Measurements from ENCODE around the gene MCC. TPM values are rescaled to one million over a fixed set of nuclear protein-coding genes. Genes with fewer than 3 reads are reported as not detected.

The MCC gene
- total RNA-seq, 1 donor from 2014 or later = 1.1 TPM

DNA sequence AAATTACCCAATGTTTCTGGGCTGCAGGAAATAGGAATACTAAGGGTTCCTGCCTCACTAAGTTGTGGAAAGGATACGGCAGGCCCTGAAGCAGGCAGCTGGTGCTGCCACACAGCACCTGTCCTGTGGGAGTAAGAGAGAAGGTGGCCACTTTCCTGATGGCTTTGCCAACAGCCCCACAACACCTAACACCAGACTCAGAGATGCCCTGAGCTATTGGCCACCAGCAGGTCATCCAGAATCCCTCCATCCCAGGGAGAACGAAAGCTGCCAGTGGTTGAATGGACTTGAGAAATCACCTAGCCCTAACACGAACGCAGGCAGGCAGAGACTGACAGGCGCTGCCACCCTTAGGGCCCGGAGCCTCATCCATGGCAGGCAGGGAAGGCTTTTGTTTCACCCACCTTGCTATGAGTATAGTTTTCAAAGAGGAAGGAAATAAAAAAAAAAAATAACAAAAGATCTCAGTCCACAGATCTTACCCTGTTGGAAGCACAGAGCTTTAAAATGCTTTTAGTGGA lies 429.5 kb downstream of the MCC start:
- intact Hi-C loops (cut with micrococcal nuclease) = no loop called here
- no peak overlapping the region for H3K27ac Mint-ChIP-seq
- DNase-seq = no peak
- H3K27me3 Mint-ChIP-seq = no peaks in the 10 kb centered on the region
- H3K9me3 Mint-ChIP-seq = no peaks in the 10 kb centered on the region
- H3K4me3 Mint-ChIP-seq = no peak overlapping the region
- no peaks in the 10 kb centered on the region for H3K36me3 Mint-ChIP-seq (ENCODE audit: low read depth)
- peaks cover 21% of the 10 kb centered on the region for H3K4me1 Mint-ChIP-seq

DNA sequence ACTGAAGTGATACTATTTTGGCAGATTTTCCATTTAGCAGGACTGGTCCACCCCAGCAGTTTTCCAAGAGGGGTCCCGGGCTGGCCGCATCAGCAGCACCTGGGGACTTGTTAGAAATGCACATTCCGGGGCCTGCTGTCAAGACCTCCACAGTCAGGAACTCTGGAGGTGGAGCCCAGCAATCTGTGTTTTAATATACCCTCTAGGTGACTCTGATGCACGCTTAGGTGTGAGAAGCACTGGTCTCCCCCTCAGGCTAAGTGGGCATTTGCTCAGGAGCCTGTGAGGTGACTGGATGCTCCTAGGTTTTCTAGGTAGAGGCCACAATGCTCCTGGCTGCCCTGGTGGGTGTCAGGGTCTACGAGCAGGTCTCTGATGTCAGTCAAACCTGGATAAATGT lies 430.0 kb downstream of the MCC start:
- Mint-ChIP-seq H3K4me1 (peaks cover 19% of the 10 kb centered on the region), H3K36me3 (ENCODE audit: low read depth) (no peaks in the 10 kb centered on the region), H3K4me3 (no peak overlapping the region), H3K27me3 (no peaks in the 10 kb centered on the region), H3K9me3 (no peaks in the 10 kb centered on the region), H3K27ac (no peak overlapping the region)
- no peak for DNase-seq
- intact Hi-C loops (cut with micrococcal nuclease) = no loop called here

DNA sequence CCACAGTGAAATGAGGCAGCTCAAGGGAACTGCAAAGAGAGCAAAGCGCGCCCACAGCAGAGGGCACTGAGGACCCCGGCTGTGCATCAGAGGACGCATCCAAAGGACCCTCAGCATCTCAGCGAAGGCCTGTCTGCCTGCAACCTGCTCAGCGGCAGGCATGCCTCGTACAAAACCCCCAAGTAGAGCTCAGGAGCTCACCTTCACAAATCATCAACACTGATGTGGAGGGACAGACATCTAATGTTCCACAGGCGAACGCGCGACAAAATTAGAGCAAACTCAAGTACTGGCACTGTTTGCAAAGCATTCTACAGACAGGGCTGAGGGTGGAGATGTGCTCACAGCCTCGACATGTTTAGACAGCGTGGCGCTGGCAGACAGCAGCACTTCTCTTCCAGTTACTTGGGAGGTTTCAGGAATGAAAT lies 430.7 kb downstream of the MCC start:
- intact Hi-C loops (cut with micrococcal nuclease) = no loop called here
- Mint-ChIP-seq H3K4me3 (no peak overlapping the region), H3K9me3 (no peaks in the 10 kb centered on the region), H3K27ac (no peak overlapping the region), H3K36me3 (ENCODE audit: low read depth) (no peaks in the 10 kb centered on the region), H3K27me3 (no peaks in the 10 kb centered on the region), H3K4me1 (peaks cover 14% of the 10 kb centered on the region)
- no peak for DNase-seq

DNA sequence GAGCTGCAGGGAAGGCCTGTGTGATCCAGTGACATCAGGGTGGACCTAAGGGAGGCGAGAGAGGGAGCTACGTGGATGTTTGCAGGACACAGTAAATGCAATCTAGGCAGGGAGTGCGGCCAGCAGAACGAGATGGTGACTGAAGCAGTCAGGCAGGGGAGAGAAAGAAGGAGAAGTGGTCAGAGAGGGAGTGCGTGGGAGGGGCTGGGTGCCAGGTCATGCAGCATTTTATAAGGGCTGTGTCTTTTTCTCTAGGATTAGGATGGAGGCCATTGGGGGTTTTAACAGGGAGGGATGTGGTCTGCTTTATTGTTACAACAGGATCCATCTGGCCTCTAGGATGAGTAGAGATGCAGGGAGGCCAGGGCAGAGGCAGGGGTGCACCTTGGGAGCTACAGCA lies 431.3 kb downstream of the MCC start:
- Mint-ChIP-seq H3K4me1 (peaks cover 9% of the 10 kb centered on the region), H3K27me3 (no peaks in the 10 kb centered on the region), H3K4me3 (no peak overlapping the region), H3K36me3 (ENCODE audit: low read depth) (no peaks in the 10 kb centered on the region), H3K27ac (no peak overlapping the region), H3K9me3 (no peaks in the 10 kb centered on the region)
- intact Hi-C loops (cut with micrococcal nuclease) = no loop called here
- no peak for DNase-seq

DNA sequence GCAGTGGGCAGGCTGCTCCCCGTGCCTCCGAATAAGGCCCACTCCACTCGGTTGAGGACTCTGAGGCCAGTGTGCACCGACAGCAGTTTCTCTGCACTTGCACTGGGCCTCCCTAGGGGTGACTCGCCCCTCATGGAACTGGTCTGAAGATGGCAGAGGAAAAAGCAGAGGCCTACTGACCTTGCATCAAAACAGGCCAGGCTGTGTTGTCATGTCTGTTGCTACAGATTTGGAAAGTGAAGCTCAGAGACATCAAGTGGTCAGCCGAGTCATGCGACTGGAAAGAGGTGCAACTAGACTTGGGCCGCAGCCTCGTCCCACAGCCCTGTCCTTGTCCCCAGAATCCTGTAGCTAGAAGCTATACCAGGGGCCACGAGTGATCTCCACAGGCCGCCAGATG lies 433.4 kb downstream of the MCC start:
- intact Hi-C loops (cut with micrococcal nuclease) = no loop called here
- Mint-ChIP-seq H3K9me3 (no peaks in the 10 kb centered on the region), H3K4me3 (no peak overlapping the region), H3K27me3 (no peaks in the 10 kb centered on the region), H3K4me1 (peaks cover 21% of the 10 kb centered on the region), H3K36me3 (ENCODE audit: low read depth) (no peaks in the 10 kb centered on the region), H3K27ac (no peak overlapping the region)
- no peak for DNase-seq

DNA sequence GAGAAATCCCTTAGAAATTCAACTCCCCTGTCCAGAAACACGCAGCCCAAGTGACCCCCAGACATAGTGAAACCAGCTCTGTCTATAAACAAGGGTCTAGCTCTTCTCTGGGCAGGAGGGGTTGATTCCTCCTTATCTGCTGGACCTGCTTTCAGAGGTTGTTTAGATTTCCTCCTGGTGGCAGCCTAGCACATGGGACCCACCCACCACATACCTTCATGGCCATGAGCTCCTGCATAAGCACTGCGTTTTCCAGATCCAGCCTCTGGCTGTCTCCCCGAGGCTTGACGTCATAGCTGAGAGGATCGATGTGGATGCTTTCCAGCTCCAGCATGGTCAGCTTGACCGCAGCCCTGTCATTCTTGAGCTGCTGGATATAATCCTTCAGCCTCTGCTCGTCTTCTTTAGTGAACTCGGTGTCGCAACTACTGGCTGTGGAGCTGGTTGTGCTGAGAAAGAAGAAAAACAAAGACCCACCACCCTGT lies 434.7 kb downstream of the MCC start:
- no peak for DNase-seq
- Mint-ChIP-seq H3K4me1 (peaks cover 23% of the 10 kb centered on the region), H3K4me3 (no peak overlapping the region), H3K27me3 (no peaks in the 10 kb centered on the region), H3K36me3 (ENCODE audit: low read depth) (no peaks in the 10 kb centered on the region), H3K27ac (no peak overlapping the region), H3K9me3 (no peaks in the 10 kb centered on the region)
- intact Hi-C loops (cut with micrococcal nuclease) = no loop called here

- peaks cover 25% of the 10 kb centered on the region for H3K4me1 Mint-ChIP-seq
Observed at GRCh38 chr5:113052041-113052795, 436.0 kb downstream of the MCC start.

GRCh38 chr5:113050721-113051382 lies 437.4 kb downstream of the MCC start:
- Mint-ChIP-seq H3K27me3 (no peaks in the 10 kb centered on the region), H3K4me1 (peaks cover 24% of the 10 kb centered on the region), H3K9me3 (no peaks in the 10 kb centered on the region), H3K27ac (peak overlapping the region; percentile 55), H3K4me3 (peak overlapping the region; percentile 17), H3K36me3 (ENCODE audit: low read depth) (no peaks in the 10 kb centered on the region)
- intact Hi-C loops (cut with micrococcal nuclease) = no loop called here
- peak; percentile 74 for DNase-seq

More at GRCh38 chr5:113052041-113052795, 436.0 kb downstream of the MCC start:
- Mint-ChIP-seq H3K36me3 (ENCODE audit: low read depth) (no peaks in the 10 kb centered on the region), H3K4me3 (no peak overlapping the region), H3K27ac (no peak overlapping the region), H3K27me3 (no peaks in the 10 kb centered on the region), H3K9me3 (no peaks in the 10 kb centered on the region)
- DNase-seq = no peak
- intact Hi-C loops (cut with micrococcal nuclease) = no loop called here

DNA sequence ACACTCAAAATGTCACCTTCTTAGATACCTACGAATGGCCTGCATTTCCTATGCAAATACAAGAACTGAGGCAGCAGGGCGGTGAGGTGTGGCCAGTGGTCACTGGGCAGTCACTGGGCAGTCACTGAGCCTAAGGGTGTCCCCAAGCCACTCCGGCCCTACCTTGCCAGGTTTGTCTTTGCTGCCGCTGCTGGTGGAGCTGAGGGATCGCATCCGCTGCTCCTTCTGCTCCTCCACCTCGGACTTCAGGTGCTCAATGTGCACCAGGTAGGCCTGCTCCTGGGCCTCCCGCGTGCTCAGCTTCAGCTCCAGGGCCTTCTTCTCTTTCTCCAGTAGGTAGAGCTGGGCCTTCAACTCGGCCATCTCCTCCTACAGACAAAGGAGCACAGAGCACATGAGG lies 439.3 kb downstream of the MCC start:
- intact Hi-C loops (cut with micrococcal nuclease) = no loop called here
- Mint-ChIP-seq H3K27ac (no peak overlapping the region), H3K4me1 (peaks cover 24% of the 10 kb centered on the region), H3K36me3 (ENCODE audit: low read depth) (no peaks in the 10 kb centered on the region), H3K9me3 (no peaks in the 10 kb centered on the region), H3K4me3 (no peak overlapping the region), H3K27me3 (no peaks in the 10 kb centered on the region)
- DNase-seq = no peak

DNA sequence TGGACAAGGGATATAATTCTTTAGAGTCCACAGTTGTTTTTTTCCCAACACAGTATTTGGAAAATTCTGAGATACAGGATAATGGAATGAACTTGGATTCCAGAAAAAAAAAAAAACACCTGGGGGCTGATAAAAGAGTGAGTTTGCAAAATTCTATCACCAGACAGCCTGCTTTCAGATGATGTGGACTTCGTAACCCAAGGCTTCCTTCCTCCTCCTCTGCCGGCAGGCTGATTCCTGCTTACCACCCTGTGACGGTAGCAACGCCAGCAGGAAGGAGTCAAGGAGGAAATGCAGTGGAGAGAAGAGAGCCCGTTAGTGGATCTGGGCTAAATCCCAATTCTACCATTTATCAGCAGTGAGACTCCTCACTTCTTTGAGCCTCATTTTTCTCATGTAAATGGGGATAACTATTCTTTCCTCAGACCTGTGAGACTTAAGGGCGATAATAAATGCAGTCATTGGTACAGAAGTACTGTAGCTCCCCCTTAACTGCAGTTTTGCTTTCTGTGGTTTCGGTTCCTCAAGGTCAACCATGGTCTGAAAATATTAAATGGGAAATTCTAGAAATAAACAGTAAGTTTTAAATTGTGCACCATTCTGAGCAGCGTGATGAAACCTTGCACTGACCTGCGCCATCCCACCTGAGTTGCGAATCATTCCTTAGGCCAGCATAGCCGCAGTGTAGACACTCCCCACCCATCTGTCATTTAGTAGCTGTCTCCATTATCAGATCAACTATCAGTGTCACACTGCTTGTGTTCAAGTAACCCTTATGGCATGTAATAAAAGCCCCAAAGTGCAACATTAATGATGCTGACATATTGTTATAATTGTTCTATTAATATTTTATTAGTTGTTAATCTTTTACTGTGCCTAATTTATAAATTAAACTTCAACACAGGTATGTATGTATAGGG lies 440.3 kb downstream of the MCC start:
- H3K36me3 Mint-ChIP-seq (ENCODE audit: low read depth) = no peaks in the 10 kb centered on the region
- no peaks in the 10 kb centered on the region for H3K27me3 Mint-ChIP-seq
- DNase-seq = no peak
- no peak overlapping the region for H3K4me3 Mint-ChIP-seq
- peaks cover 24% of the 10 kb centered on the region for H3K4me1 Mint-ChIP-seq
- no peak overlapping the region for H3K27ac Mint-ChIP-seq
- no peaks in the 10 kb centered on the region for H3K9me3 Mint-ChIP-seq
- intact Hi-C loops (cut with micrococcal nuclease) = no loop called here

- intact Hi-C loops (cut with micrococcal nuclease) = no loop called here
- no peak for DNase-seq
- peaks cover 22% of the 10 kb centered on the region for H3K4me1 Mint-ChIP-seq
- no peak overlapping the region for H3K4me3 Mint-ChIP-seq
- H3K9me3 Mint-ChIP-seq = no peaks in the 10 kb centered on the region
- H3K27me3 Mint-ChIP-seq = no peaks in the 10 kb centered on the region
- H3K27ac Mint-ChIP-seq = no peak overlapping the region
- no peaks in the 10 kb centered on the region for H3K36me3 Mint-ChIP-seq (ENCODE audit: low read depth)
Observed at GRCh38 chr5:113047234-113047633, 441.0 kb downstream of the MCC start.

GRCh38 chr5:113044776-113045465 lies 443.3 kb downstream of the MCC start:
- intact Hi-C loops (cut with micrococcal nuclease) = no loop called here
- H3K9me3 Mint-ChIP-seq = no peaks in the 10 kb centered on the region
- peaks cover 2% of the 10 kb centered on the region for H3K27me3 Mint-ChIP-seq
- H3K36me3 Mint-ChIP-seq (ENCODE audit: low read depth) = no peaks in the 10 kb centered on the region
- H3K4me3 Mint-ChIP-seq = no peak overlapping the region
- no peak for DNase-seq
- no peak overlapping the region for H3K27ac Mint-ChIP-seq
- H3K4me1 Mint-ChIP-seq = peaks cover 7% of the 10 kb centered on the region

DNA sequence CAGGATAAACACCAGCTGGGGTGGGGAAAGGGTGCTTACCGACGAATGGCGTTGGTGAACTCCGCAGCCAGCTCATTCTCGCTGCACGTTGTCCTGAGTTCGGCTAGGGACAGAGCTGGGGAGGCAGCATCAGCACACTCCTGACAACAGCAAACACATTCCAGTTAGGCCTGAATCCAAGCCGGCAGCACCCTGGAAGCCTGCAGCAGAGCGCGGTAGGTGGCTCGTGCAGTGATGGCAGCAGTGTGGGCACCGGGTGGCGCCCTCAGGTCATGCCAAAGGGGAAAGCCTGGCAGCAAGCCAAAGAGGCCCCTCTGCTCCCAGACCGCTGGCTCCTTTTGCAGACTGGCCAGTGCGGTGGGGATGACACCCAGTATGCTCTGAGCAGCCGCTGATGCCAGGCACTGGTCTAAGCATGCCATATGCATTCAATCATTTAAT lies 444.7 kb downstream of the MCC start:
- intact Hi-C loops (cut with micrococcal nuclease) = no loop called here
- H3K27me3 Mint-ChIP-seq = peaks cover 2% of the 10 kb centered on the region
- H3K9me3 Mint-ChIP-seq = no peaks in the 10 kb centered on the region
- no peak overlapping the region for H3K27ac Mint-ChIP-seq
- H3K4me3 Mint-ChIP-seq = no peak overlapping the region
- DNase-seq = no peak
- peaks cover 5% of the 10 kb centered on the region for H3K4me1 Mint-ChIP-seq
- H3K36me3 Mint-ChIP-seq (ENCODE audit: low read depth) = no peaks in the 10 kb centered on the region

Measured in activated CD4-positive, alpha-beta T cell treated with anti-CD3 and anti-CD28 coated beads, Interleukin-2, amount 10 ng/mL, durations not matched to agents 24 days and 14 days (primary cell).